CD4-positive, alpha-beta T cell treated with Interleukin-17A for 4 hours (primary cell): ENCODE measurements around the gene ARL15.

Source experiments
- DNase-seq: peaks from one replicate; pipeline ENCODE4 v3.0.0-alpha.2; 2020; ENCODE audit warnings: mixed read lengths

ARL15 gene

GRCh38 chr5:53971131-53971530 is 339.2 kb downstream of the ARL15 start:
- DNase-seq = no peak

DNA sequence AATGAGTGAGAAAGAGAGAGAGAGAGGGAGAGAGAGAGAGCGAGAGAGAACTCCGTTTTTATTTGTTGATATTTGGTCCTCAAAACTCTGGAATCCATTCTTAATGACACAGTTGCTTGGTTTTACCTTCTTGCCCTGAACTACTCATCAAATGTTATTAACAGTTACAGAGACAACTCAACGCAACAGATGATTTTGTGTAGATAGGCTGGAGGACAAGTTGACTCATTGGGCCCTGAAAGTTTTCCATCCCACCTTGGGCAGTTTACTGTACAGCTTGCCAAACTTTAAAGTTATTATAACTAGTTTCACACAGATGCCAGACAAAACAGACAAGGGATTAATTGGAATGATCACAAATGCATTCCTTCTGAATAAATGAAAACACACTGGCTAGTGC is 339.9 kb downstream of the ARL15 start:
- no peak for DNase-seq

DNA sequence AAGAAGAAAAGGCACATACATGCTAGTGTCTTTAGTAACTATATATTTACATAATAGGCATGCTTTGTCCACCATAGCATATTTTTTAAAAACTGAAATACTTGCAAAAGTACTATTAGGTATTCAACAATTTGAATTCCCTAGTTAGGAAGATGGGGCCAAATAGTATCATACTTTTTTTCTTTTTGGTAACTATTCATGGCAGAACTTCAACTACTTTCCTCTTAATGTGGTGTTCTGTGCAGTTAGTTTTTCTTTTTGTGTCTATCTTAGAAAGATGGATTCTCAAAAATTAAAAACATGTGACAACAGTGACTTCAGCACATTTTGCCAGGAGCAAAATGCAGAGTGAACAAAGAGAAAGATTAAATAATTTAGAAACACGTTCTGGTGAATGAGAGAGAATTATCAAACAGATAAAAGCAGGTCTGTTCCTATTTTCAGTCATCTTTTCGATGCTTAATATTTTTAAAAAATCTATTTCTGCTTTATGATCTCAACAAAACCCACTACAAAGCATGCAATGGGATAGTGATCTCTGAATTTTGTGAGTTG is 341.1 kb downstream of the ARL15 start:
- no peak for DNase-seq

DNA sequence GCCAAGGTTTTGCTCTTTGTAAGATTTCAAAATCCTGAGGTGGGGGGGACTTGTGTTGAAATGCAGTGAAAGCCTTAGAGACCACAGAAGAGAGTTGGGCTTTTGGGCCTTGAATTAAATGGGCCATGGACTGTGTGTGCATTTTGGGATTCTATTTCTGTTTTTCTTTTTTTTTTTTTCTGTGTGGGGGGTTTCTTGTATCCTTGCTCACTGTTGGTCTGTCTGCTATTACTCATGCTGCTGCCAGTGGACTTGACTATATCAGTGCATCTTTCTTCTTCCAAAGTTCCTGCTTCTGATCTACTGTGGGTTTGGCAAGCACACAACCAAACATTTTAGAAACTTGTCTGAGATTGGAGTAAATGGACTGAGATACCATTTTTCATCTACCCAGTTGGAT is 344.9 kb downstream of the ARL15 start:
- DNase-seq = no peak

- no peak for DNase-seq
These were observed 346.4 kb downstream of the ARL15 start for GRCh38 chr5:53963958-53964357.

DNA sequence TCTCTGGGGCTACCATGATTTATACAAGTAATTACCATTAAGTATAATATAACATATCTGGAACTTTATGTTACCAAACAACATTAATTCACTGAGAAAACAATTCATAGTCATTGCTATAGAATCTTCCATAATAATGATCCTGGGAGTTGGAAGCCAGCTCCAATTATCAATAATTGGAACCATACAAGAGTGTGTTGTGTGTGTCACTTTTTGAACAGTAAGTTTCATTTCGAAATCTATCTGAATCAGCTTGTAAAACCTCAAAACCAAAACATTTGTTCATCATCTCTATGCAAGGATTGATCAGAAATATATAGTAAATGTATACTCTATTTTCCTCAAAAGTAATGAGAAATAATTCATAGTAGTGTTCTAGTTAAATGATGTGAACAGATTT is 348.1 kb downstream of the ARL15 start:
- DNase-seq = no peak

GRCh38 chr5:53956632-53957031 is 353.7 kb downstream of the ARL15 start:
- no peak for DNase-seq

DNA sequence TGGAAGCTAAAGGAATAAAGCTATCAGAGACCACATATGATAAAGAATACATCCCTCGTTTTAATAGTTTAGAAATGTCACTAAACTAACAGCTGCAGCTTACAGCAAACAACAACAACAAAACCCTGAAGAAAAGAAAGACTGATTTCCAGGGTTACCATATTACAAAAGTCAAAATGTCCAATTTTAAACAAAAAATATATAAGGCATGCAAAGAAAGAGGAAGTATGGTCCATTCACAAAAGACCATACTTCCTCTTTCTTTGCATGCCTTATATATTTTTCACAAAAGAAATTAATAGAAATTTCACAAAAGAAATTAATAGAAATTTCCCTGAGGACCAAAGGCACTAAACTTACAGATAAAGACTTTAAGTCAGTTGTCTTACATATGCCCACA is 354.2 kb downstream of the ARL15 start:
- DNase-seq = no peak

GRCh38 chr5:53950621-53951020 is 359.8 kb downstream of the ARL15 start:
- DNase-seq = no peak

DNA sequence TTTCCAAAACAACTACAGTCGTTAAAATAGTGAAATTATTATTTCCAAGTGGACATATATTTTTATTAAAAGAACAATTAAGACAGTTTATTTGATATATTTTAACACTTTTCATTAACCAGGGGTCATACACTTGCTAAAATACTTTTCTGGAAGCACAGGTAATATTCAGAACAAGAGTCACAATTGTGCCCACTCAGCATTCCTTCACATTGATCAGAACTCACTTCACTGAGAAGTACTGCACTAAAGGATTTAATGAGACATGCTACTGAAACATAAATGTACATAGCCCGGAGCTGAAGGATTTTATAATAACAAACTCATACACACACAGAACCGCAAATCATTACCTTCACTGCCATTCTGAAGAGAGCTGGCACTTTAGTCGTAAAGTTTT is 361.8 kb downstream of the ARL15 start:
- DNase-seq = no peak

GRCh38 chr5:53946405-53947100 is 363.8 kb downstream of the ARL15 start:
- DNase-seq = no peak

DNA sequence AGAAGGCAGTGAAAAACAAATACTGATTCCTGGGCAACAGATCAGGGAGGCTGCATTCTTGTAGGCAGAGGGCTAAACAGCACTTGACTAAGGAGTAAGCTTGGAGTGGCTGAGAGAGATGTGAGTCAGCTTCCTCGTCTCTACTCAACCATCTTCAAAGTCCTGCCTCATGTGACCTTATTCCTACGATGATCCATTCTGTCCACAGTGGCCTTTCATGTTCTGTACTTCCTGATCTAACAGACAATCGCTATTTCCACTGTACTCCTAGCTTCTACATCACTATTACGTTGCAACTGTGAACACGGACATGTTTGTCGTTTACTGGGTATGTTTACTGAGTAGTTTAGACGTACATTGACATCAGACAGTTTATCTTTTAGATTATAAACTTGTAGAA is 365.4 kb downstream of the ARL15 start:
- DNase-seq = no peak

DNA sequence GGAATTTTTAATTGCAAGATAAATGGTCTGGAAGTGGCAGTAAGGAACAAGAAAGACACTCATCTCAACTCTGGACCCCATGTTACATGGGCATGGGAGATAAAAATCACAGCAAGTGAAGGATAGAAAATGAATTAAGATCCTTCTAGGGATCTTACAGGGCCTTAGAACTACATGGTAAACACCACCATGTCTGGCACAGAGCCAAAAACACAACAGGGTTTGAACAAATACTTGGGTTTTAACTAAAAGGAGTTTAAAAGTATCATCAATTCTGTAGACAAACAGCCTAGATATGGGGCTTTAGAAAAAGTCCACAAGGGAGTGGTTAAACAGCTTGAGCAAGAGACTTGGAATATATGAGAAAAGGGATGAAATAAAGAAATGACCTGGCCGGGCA is 366.4 kb downstream of the ARL15 start:
- no peak for DNase-seq

GRCh38 chr5:53942724-53943123 is 367.6 kb downstream of the ARL15 start:
- DNase-seq = no peak

GRCh38 chr5:53940921-53941320 is 369.5 kb downstream of the ARL15 start:
- no peak for DNase-seq

- DNase-seq = no peak
These were observed 372.9 kb downstream of the ARL15 start for GRCh38 chr5:53937467-53937866.

- no peak for DNase-seq
These were observed 373.7 kb downstream of the ARL15 start for GRCh38 chr5:53936481-53937352.

DNA sequence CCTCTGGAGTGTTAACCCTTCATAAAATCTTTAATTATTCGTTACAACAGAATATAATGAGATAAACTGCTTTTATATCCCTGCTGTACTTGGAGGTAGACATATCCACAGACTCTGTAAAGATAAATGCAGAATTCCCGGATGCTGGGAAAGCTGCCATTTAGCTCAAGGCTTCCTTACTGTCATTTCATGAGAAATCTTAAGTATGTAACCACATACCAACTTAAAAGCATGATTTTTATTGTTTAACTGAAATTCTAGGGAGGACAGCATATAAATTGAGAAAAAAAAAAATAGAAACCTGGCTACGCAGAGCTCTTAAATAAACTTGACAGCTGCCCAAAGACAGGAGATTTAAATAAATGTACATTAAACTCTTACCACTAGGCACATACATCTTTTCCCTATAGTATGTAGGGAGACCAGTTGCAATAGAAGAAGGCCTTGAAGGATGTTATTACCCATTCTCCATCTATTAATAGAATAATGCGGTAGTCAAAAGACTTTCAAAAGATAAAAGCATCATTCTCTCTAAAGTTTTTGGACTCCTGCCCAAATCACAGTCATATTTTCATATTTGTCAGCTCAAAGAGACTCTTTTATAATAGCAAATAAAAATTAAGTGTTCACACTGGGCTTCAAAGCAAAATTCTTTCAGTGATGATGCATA is 376.1 kb downstream of the ARL15 start:
- DNase-seq = no peak

DNA sequence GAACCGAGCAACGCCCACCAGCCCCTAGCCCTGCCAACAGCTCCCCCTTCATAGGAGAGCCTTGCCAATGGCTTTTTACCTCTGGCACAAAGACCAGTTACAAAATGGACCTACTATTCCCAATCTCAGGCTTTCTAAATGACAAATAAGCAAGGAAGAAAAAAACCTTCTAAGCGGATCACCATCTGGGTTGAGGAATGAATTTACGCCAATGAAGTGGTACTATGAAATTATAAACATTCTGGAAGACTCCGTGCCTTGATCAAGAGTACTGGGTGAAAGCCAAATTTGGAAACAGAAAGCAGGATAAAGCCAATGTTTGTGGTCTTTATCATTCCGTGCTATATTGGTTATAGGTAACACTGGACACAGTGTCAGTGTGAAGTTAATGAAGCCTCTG is 378.0 kb downstream of the ARL15 start:
- no peak for DNase-seq

DNA sequence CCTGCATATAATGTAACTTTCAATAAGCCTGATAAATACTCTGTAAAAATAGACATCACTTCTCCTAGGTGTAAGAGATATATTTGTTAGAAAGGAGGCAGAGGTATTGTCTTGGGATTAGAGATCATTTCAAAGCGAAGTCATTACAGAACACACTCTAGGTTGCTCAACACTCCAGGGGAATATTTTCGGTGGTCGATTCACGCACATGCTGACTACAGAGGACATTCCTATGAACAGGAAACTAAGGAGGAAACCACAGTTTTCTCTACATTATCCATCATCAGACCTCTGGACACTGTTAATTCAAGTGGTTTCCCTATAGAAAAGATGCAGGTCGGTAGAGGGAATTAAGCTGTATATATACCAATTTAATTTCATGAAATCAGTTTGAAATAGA is 379.9 kb downstream of the ARL15 start:
- no peak for DNase-seq

DNA sequence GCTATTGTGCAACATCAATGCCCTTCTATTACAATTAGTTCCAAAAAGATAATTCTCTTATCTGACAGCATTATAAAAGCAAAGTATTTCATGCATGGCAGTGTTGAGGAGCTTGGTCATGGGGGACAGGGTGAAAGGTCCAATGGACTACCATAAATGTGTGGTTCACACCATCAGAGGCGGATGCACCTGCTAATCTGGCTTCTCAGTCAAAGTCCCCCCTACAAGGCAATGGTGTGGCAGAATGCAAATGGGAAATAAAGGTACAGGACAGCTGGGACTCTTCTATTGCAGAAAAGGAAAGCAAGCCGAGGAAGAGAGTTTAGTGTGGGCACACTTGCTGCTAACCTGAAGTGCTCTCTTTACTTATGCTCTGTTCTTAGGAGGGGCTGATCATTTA is 380.8 kb downstream of the ARL15 start:
- no peak for DNase-seq

- DNase-seq = no peak
These were observed 381.2 kb downstream of the ARL15 start for GRCh38 chr5:53929152-53929551.

GRCh38 chr5:53928641-53929040 is 381.7 kb downstream of the ARL15 start:
- DNase-seq = no peak
